SK-N-SH treated with all-trans-retinoic acid at 6 μM for 48 hours (cell line): Measurements from ENCODE around the gene MIOX.

Source experiments
- BACH2 ChIP-seq: fragments of 250-450 bp; sonication (Bioruptor Pico); IDR thresholded peaks from 2 replicates; pipeline ENCODE4 v1.9.0; 2021; ENCODE audit warnings: mild to moderate bottlenecking, borderline replicate concordance
- ISL1 ChIP-seq: fragments of 250-450 bp; sonication (Bioruptor Pico); IDR thresholded peaks from 2 replicates; pipeline ENCODE4 v2.1.2; 2022; ENCODE audit warnings: mild to moderate bottlenecking, moderate library complexity
- PPARA ChIP-seq: fragments of 250-450 bp; sonication (Bioruptor Pico); IDR thresholded peaks from 2 replicates; pipeline ENCODE4 v1.5.0; 2020; ENCODE audit warnings: mild to moderate bottlenecking, borderline replicate concordance
- TCF4 ChIP-seq: fragments of 250-450 bp; sonication (Bioruptor Pico); IDR thresholded peaks from 2 replicates; pipeline ENCODE4 v1.8.0; 2021; ENCODE audit warnings: mild to moderate bottlenecking, moderate library complexity, borderline replicate concordance
- ZFP3 ChIP-seq: fragments of 250-450 bp; sonication (Bioruptor Pico); IDR thresholded peaks from 2 replicates; pipeline ENCODE4 v1.5.0; 2020; ENCODE audit warnings: mild to moderate bottlenecking, moderate library complexity
- ZNF565 ChIP-seq: fragments of 450-650 bp; formaldehyde crosslinking; conservative IDR thresholded peaks from 2 replicates; pipeline ENCODE4 v1.5.0; 2020; ENCODE audit warnings: low read depth, mild to moderate bottlenecking, moderate library complexity
- ZNF8 ChIP-seq: fragments of 450-650 bp; formaldehyde crosslinking; IDR thresholded peaks from 2 replicates; pipeline ENCODE4 v1.5.0; 2020; ENCODE audit warnings: mild to moderate bottlenecking, moderate library complexity
- TF ChIP-seq, protein P1 (sequence below): fragments of 250-450 bp; sonication (Bioruptor Pico); IDR thresholded peaks from 2 replicates; pipeline ENCODE4 v1.8.0; 2020; ENCODE audit warnings: mild to moderate bottlenecking, moderate library complexity, borderline replicate concordance
- TF ChIP-seq, protein P2 (sequence below): fragments of 250-450 bp; sonication (Bioruptor Pico); IDR thresholded peaks from 2 replicates; pipeline ENCODE4 v1.5.0; 2020; ENCODE audit warnings: mild to moderate bottlenecking, moderate library complexity
- TF ChIP-seq, protein P3 (sequence below): fragments of 250-450 bp; sonication (Bioruptor Pico); IDR thresholded peaks from 2 replicates; pipeline ENCODE4 v1.5.1; 2021; ENCODE audit warnings: mild to moderate bottlenecking, moderate library complexity

DNA sequence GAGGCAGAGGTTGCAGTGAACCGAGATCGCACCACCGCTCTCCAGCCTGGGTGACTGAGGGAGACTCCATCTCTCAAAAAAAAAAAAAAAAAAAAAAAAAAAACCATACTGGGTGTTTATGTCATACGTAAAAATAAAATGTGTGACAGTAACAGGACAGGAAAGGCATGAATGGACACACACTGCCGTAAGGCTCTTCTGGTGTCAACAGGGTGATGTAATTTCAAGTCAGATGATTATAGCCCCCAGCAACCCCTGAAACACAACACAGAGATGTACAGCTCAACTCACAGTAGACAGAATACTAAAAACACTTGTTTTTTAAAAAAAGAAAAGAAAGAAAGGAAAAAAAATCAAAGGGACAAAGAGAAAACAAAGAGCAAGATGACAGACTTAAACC lies 34.0 kb upstream of the MIOX start:
- TF ChIP-seq, protein P1, sequence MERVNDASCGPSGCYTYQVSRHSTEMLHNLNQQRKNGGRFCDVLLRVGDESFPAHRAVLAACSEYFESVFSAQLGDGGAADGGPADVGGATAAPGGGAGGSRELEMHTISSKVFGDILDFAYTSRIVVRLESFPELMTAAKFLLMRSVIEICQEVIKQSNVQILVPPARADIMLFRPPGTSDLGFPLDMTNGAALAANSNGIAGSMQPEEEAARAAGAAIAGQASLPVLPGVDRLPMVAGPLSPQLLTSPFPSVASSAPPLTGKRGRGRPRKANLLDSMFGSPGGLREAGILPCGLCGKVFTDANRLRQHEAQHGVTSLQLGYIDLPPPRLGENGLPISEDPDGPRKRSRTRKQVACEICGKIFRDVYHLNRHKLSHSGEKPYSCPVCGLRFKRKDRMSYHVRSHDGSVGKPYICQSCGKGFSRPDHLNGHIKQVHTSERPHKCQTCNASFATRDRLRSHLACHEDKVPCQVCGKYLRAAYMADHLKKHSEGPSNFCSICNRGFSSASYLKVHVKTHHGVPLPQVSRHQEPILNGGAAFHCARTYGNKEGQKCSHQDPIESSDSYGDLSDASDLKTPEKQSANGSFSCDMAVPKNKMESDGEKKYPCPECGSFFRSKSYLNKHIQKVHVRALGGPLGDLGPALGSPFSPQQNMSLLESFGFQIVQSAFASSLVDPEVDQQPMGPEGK, result no peak
- TF ChIP-seq ZNF8 (CRISPR knock-in tag) (no peak), BACH2 (no peak), PPARA (CRISPR knock-in tag) (no peak), ISL1 (CRISPR knock-in tag) (no peak), TCF4 (CRISPR knock-in tag) (no peak), ZFP3 (no peak), ZNF565 (CRISPR knock-in tag) (no peak)
- TF ChIP-seq, protein P2, sequence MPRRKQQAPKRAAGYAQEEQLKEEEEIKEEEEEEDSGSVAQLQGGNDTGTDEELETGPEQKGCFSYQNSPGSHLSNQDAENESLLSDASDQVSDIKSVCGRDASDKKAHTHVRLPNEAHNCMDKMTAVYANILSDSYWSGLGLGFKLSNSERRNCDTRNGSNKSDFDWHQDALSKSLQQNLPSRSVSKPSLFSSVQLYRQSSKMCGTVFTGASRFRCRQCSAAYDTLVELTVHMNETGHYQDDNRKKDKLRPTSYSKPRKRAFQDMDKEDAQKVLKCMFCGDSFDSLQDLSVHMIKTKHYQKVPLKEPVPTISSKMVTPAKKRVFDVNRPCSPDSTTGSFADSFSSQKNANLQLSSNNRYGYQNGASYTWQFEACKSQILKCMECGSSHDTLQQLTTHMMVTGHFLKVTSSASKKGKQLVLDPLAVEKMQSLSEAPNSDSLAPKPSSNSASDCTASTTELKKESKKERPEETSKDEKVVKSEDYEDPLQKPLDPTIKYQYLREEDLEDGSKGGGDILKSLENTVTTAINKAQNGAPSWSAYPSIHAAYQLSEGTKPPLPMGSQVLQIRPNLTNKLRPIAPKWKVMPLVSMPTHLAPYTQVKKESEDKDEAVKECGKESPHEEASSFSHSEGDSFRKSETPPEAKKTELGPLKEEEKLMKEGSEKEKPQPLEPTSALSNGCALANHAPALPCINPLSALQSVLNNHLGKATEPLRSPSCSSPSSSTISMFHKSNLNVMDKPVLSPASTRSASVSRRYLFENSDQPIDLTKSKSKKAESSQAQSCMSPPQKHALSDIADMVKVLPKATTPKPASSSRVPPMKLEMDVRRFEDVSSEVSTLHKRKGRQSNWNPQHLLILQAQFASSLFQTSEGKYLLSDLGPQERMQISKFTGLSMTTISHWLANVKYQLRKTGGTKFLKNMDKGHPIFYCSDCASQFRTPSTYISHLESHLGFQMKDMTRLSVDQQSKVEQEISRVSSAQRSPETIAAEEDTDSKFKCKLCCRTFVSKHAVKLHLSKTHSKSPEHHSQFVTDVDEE (CRISPR knock-in tag), result no peak
- TF ChIP-seq, protein P3, sequence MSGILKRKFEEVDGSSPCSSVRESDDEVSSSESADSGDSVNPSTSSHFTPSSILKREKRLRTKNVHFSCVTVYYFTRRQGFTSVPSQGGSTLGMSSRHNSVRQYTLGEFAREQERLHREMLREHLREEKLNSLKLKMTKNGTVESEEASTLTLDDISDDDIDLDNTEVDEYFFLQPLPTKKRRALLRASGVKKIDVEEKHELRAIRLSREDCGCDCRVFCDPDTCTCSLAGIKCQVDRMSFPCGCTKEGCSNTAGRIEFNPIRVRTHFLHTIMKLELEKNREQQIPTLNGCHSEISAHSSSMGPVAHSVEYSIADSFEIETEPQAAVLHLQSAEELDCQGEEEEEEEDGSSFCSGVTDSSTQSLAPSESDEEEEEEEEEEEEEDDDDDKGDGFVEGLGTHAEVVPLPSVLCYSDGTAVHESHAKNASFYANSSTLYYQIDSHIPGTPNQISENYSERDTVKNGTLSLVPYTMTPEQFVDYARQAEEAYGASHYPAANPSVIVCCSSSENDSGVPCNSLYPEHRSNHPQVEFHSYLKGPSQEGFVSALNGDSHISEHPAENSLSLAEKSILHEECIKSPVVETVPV (CRISPR knock-in tag), result no peak
